ENCODE data around the gene SCNM1. TPM values are rescaled to one million over a fixed set of nuclear protein-coding genes. Genes with fewer than 3 reads are reported as not detected.

Gene SCNM1
- 66.5 and 74.8 TPM in 2 replicates for total RNA-seq

GRCh38 chr1:151165738-151166504 lies at the start of gene SCNM1, which contains the start of gene LYSMD1:
Gene SCNM1 (plus strand): TSS chr1:151166144. CDS start chr1:151166153, 9 bp downstream.
Gene LYSMD1 (minus strand): TSS chr1:151165902. CDS start chr1:151165258, 644 bp downstream.
- intact Hi-C loops (cut with micrococcal nuclease), result loop anchor here (1.0 to 10.0 kb wide), 17 partner anchors 10 to 931 kb away; partner anchors contain the start of genes ANP32E, APH1A, CDC42SE1 and GABPB2

- intact Hi-C loops (cut with micrococcal nuclease), result no loop called here
Observed at GRCh38 chr1:151124763-151125403, 41.1 kb upstream of the SCNM1 start.

GRCh38 chr1:151128800-151129199 lies 37.1 kb upstream of the SCNM1 start:
- intact Hi-C loops (cut with micrococcal nuclease), result no loop called here

GRCh38 chr1:151130987-151131586 lies 34.9 kb upstream of the SCNM1 start:
- intact Hi-C loops (cut with micrococcal nuclease), result loop anchor here (1.0 to 2.0 kb wide), 2 partner anchors 15 to 26 kb away; partner anchors contain the start of genes SEMA6C and TNFAIP8L2

- intact Hi-C loops (cut with micrococcal nuclease), result loop anchor here (1.0 to 2.0 kb wide), 2 partner anchors 14 to 25 kb away; partner anchors contain the start of genes SEMA6C and TNFAIP8L2
Observed at GRCh38 chr1:151131701-151132334, 34.1 kb upstream of the SCNM1 start.

- intact Hi-C loops (cut with micrococcal nuclease), result no loop called here
Observed at GRCh38 chr1:151132335-151133017, 33.5 kb upstream of the SCNM1 start.

- intact Hi-C loops (cut with micrococcal nuclease), result no loop called here
Observed at GRCh38 chr1:151133018-151133806, 32.7 kb upstream of the SCNM1 start.

- intact Hi-C loops (cut with micrococcal nuclease), result no loop called here
Observed at GRCh38 chr1:151134396-151134795, 31.5 kb upstream of the SCNM1 start.

GRCh38 chr1:151134991-151135390 lies 31.0 kb upstream of the SCNM1 start:
- intact Hi-C loops (cut with micrococcal nuclease), result no loop called here

GRCh38 chr1:151135433-151136385 lies 30.2 kb upstream of the SCNM1 start:
- intact Hi-C loops (cut with micrococcal nuclease), result no loop called here

- intact Hi-C loops (cut with micrococcal nuclease), result no loop called here
Observed at GRCh38 chr1:151137789-151138188, 28.2 kb upstream of the SCNM1 start.

- intact Hi-C loops (cut with micrococcal nuclease), result no loop called here
Observed at GRCh38 chr1:151142411-151143056, 23.4 kb upstream of the SCNM1 start.

- intact Hi-C loops (cut with micrococcal nuclease), result no loop called here
Observed at GRCh38 chr1:151143057-151143435, 22.9 kb upstream of the SCNM1 start.

- intact Hi-C loops (cut with micrococcal nuclease), result no loop called here
Observed at GRCh38 chr1:151143986-151144385, 22.0 kb upstream of the SCNM1 start.

GRCh38 chr1:151144474-151145303 lies 21.3 kb upstream of the SCNM1 start:
- intact Hi-C loops (cut with micrococcal nuclease), result no loop called here

GRCh38 chr1:151145304-151146071 lies 20.5 kb upstream of the SCNM1 start:
- intact Hi-C loops (cut with micrococcal nuclease), result loop anchor here (1.0 to 2.0 kb wide), 9 partner anchors 11 to 448 kb away; partner anchors contain the start of genes GABPB2, GOLPH3L, LYSMD1 and MLLT11

GRCh38 chr1:151146072-151146411 lies 19.9 kb upstream of the SCNM1 start:
- intact Hi-C loops (cut with micrococcal nuclease), result loop anchor here (1.0 to 2.0 kb wide), 9 partner anchors 10 to 449 kb away; partner anchors contain the start of genes GABPB2, GOLPH3L, LYSMD1 and MLLT11
